ENCODE results near the gene UNG. TPM values are rescaled to one million over a fixed set of nuclear protein-coding genes. Genes with fewer than 3 reads are reported as not detected.

The UNG gene
- total and polyA plus RNA-seq, 2 donors (not counting 3 experiments of a cell fraction or from before 2014, with no cell fraction given): 21.5 to 46.7 TPM

- no peak overlapping the region for H3K9ac ChIP-seq (replicated peaks; ENCODE audit: extremely low read depth, insufficient read depth, low read length)
- no peaks in the 10 kb centered on the region for H3K9me1 ChIP-seq (replicated peaks; ENCODE audit: control insufficient read depth, extremely low read depth, insufficient read depth, low read length)
- no peak overlapping the region for H3K27ac ChIP-seq (ENCODE audit: insufficient read depth, low read depth, low read length)
- no peak overlapping the region for H2AFZ ChIP-seq (ENCODE audit: low read depth, low read length)
- H3K4me1 ChIP-seq (ENCODE audit: control insufficient read depth, extremely low read depth, insufficient read depth, low read length): no peaks in the 10 kb centered on the region
- H3K79me2 ChIP-seq (ENCODE audit: control insufficient read depth, insufficient read depth, low read length): no peaks in the 10 kb centered on the region
- ChIA-PET POLR2A (no interaction called here), CTCF (interaction anchor here (1.3 to 1.7 kb wide), 2 partner anchors 8 to 265 kb away, joined by 5 to 8 read pairs; no protein-coding TSS in a partner anchor)
- no TSS peak for BruUV-seq (replicated peaks)
- H3K9me3 ChIP-seq (replicated peaks; ENCODE audit: control insufficient read depth, insufficient read depth, low read length): no peaks in the 10 kb centered on the region
- no peak overlapping the region for H3K4me2 ChIP-seq (ENCODE audit: insufficient read depth, low read length)
- H3K36me3 ChIP-seq (ENCODE audit: control insufficient read depth in 2 of 2, extremely low read depth in 1 of 2, insufficient read depth in 2 of 2, low read length in 2 of 2): no peaks in the 10 kb centered on the region
- TF ChIP-seq JUN (IDR thresholded peaks at IDR 0.05; ENCODE audit: borderline replicate concordance, insufficient read depth, insufficient read length, low read depth) (no peak), GATA2 (IDR thresholded peaks at IDR 0.05; ENCODE audit: insufficient read depth, insufficient read length, low read depth, low read length) (no peak), MYC (IDR thresholded peaks at IDR 0.05; ENCODE audit: low read depth, low read length) (no peak), MAX (IDR thresholded peaks at IDR 0.05; ENCODE audit: insufficient read depth, insufficient read length) (no peak), CTCF (IDR thresholded peaks at IDR 0.05; ENCODE audit: extremely low read depth in 1 of 2, insufficient read depth in 1 of 2, low read depth in 1 of 2, low read length in 2 of 2) (no peak), EZH2 (IDR thresholded peaks at IDR 0.05; ENCODE audit: borderline replicate concordance, low read depth, low read length, severe bottlenecking) (no peak), POLR2AphosphoS5 (IDR thresholded peaks at IDR 0.05; ENCODE audit: insufficient read depth, low read depth, low read length) (no peak), FOS (IDR thresholded peaks at IDR 0.05; ENCODE audit: borderline replicate concordance, insufficient read depth, low read length) (no peak), POLR2A (IDR thresholded peaks at IDR 0.05; ENCODE audit: low read depth, low read length) (no peak)
- no peak overlapping the region for H3K4me3 ChIP-seq (replicated peaks in 1 of 3; ENCODE audit: insufficient read depth in 1 of 3, low read depth in 1 of 3, low read length in 3 of 3)
- DNase-seq (ENCODE audit: low read depth, low spot score) (no peak), FAIRE-seq (no peak)
- intact Hi-C loops (cut with micrococcal nuclease): no loop called here
- H3K27me3 ChIP-seq (ENCODE audit: control insufficient read depth in 2 of 2, insufficient read depth in 2 of 2, low read length in 2 of 2): no peaks in the 10 kb centered on the region
- no peaks in the 10 kb centered on the region for H4K20me1 ChIP-seq (replicated peaks; ENCODE audit: control insufficient read depth, extremely low read depth, insufficient read depth, low read length)
- dilution Hi-C loops (cut with MboI; ENCODE audit: extremely low pct_ligation_motif_present, low sequenced_read_pairs): no loop called here
These were observed 22.7 kb downstream of the UNG start for GRCh38 chr12:109120095-109120494.

Measured in endothelial cell of umbilical vein (primary cell).